ENCODE data around the gene FSD2.

- TF ChIP-seq CTCF (conservative IDR thresholded peaks at IDR 0.05; ENCODE audit: low read depth, low read length) (no peak), EZH2 (IDR thresholded peaks at IDR 0.05; ENCODE audit: borderline replicate concordance, low read depth, low read length, poor library complexity, severe bottlenecking) (no peak)
Measured at GRCh38 chr15:82851306-82851850, 45.5 kb upstream of the FSD2 start.
